Frontal cortex (tissue), 4 donors: Measurements from ENCODE around the gene PTPN6. TPM values are rescaled to one million over a fixed set of nuclear protein-coding genes. Genes with fewer than 3 reads are reported as not detected.

Experiments
- DNase-seq, 2 donors: peaks; one replicate each; pipeline ENCODE4 v3.0.0; 2012; ENCODE audit warnings: low spot score in 2 of 2
- FAIRE-seq: peaks from 2 replicates; lab custom pipeline; 2012; peaks lifted over from hg19 to GRCh38; lab: Jason Lieb, UNC
- total RNA-seq: library from RNA; depleted of rRNA; stranded (reverse); fragments of >200 nt; gene quantifications from one replicate; pipeline ENCODE4 v1.2.3, GENCODE V29; 2014
- donor health status: control.
- donor health status: control.
- donor health status: control.

PTPN6 gene
- total RNA-seq, 1 donor from 2014 or later, result 1.6 TPM

GRCh38 chr12:6938353-6939190 is 12.6 kb upstream of the PTPN6 start:
- no peak for DNase-seq
- FAIRE-seq, result no peak

- FAIRE-seq, result no peak
- no peak for DNase-seq
Observed at GRCh38 chr12:6939191-6939540, 12.0 kb upstream of the PTPN6 start.

- no peak for DNase-seq
- no peak for FAIRE-seq
Observed at GRCh38 chr12:6941267-6941666, 9.9 kb upstream of the PTPN6 start.

GRCh38 chr12:6941782-6942181 is 9.4 kb upstream of the PTPN6 start:
- no peak for FAIRE-seq

GRCh38 chr12:6942331-6942665 is 8.9 kb upstream of the PTPN6 start:
- DNase-seq, result no peak
- FAIRE-seq, result no peak

More at GRCh38 chr12:6941782-6942181, 9.4 kb upstream of the PTPN6 start:
- no peak for DNase-seq

GRCh38 chr12:6943389-6943721 is 7.8 kb upstream of the PTPN6 start:
- FAIRE-seq, result peak; percentile 17
- peak; percentile 90 to 94 for DNase-seq

- no peak for FAIRE-seq
Observed at GRCh38 chr12:6943722-6944380, 7.3 kb upstream of the PTPN6 start, which contains the start of the genes C12orf57 and RNU7-1. Gene C12orf57 (plus strand): TSS chr12:6944022. CDS start chr12:6944122, 100 bp downstream. Gene RNU7-1 (plus strand): TSS chr12:6943816.

GRCh38 chr12:6944381-6945186 is 6.6 kb upstream of the PTPN6 start:
- DNase-seq (peak; percentile 85 to 89), FAIRE-seq (no peak)

More at GRCh38 chr12:6943722-6944380, 7.3 kb upstream of the PTPN6 start, which contains the start of the genes C12orf57 and RNU7-1:
- peak; percentile 77 to 80 for DNase-seq

GRCh38 chr12:6945613-6946012 is 5.5 kb upstream of the PTPN6 start:
- FAIRE-seq (no peak), DNase-seq (no peak)

GRCh38 chr12:6946033-6946919 is 4.9 kb upstream of the PTPN6 start:
- no peak for DNase-seq
- FAIRE-seq, result no peak

GRCh38 chr12:6946920-6947374 is 4.2 kb upstream of the PTPN6 start:
- DNase-seq, result no peak
- FAIRE-seq, result no peak

GRCh38 chr12:6947615-6948014 is 3.5 kb upstream of the PTPN6 start:
- DNase-seq (no peak), FAIRE-seq (no peak)

- FAIRE-seq, result no peak
- DNase-seq, result no peak
Observed at GRCh38 chr12:6948873-6949594, 2.1 kb upstream of the PTPN6 start.

GRCh38 chr12:6950401-6950801 is 755 bp upstream of the PTPN6 start:
- DNase-seq (no peak), FAIRE-seq (no peak)

GRCh38 chr12:6951551-6952120 is 480 bp downstream of the PTPN6 start:
- no peak for DNase-seq

GRCh38 chr12:6952121-6952862 is 1.1 kb downstream of the PTPN6 start:
- DNase-seq, result no peak
- no peak for FAIRE-seq

More at GRCh38 chr12:6951551-6952120, 480 bp downstream of the PTPN6 start:
- no peak for FAIRE-seq

- no peak for FAIRE-seq
- DNase-seq, result no peak
Observed at GRCh38 chr12:6952863-6953441, 1.8 kb downstream of the PTPN6 start.
